Medulla oblongata (tissue), 1 donor: ENCODE measurements around the gene LAMTOR5.
A peak's percentile ranks its signal among the peaks of the same experiment; 100 is the strongest.
"Not testable (repeated sequence)": the region's sequence is repeated elsewhere in the genome, so short reads cannot be mapped to it uniquely, and the experiment has no call there.

Experiments used
- DNase-seq: peaks from one replicate; pipeline ENCODE4 v3.0.0-alpha.2; 2015; ENCODE audit errors: extremely low spot score

LAMTOR5 gene

GRCh38 chr1:110426854-110427253 is 19.4 kb upstream of the LAMTOR5 start:
- no peak for DNase-seq

DNA sequence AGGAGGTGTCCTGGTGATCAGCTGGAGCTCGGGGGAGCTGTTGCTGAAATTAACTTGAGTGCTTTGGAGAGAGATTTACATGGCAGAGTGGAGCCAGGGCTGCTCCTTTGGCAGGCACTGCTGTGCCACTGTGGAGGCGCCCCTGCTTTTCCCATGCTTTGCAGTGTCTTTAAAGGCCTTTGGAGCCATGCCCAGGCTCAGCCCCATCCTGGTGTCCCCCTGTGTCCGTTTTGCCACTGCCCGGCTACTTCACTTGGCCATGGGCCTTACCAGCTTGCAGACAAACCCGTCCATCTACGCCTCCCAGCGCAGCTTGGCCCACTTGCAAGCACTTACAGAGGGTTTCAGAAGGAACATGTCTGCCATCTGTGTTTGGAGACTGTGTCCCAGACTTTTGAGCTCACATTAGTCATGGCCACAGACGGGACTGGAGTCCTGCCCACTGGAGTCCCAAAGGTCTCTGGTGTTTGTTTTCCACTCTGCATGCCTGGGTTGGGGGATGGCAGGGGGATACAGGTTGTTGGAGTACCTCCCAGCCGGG is 18.2 kb upstream of the LAMTOR5 start:
- DNase-seq = peak; percentile 53

DNA sequence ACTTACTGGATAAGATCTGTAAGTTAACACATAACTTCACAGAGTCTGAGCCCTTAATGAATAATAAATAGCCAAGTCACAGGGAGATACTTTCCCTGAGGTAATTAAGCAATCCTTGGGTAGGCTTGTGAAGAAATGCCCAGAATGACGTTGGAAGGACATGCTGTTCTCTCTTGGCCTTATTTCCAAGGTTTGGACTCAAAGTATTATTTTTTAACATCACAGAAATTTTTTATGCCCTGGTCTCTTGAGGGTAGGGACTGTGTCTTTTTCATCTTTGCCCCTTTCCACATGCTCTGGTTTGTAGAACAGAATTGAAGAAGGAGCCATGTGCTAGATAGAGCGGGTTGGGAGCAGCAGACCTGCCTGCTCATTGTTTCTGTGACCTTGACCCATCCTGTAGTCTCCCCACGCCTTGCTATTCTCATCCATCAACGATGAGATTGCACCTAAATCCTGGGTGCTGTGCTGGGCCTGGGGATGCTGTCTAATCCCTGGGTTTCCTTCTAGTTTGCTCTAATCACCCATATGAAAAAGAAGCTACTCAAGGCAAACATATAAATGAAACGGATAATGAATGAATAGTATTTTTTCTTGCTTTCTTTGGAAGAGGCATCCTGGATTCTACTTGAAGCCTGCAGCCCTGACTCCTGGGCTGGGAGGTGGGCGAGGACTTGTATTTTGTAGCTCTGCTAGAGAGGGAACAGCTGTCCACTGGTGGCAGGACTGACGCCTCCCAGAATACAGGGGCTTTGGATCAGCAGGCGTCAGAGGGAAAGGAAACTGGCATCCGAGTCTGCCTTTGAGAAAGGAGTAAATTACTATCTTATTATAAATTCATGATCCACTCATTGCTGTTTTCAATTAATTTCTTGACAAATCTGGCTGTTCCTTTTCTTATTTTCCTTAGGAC is 17.5 kb upstream of the LAMTOR5 start:
- no peak for DNase-seq

DNA sequence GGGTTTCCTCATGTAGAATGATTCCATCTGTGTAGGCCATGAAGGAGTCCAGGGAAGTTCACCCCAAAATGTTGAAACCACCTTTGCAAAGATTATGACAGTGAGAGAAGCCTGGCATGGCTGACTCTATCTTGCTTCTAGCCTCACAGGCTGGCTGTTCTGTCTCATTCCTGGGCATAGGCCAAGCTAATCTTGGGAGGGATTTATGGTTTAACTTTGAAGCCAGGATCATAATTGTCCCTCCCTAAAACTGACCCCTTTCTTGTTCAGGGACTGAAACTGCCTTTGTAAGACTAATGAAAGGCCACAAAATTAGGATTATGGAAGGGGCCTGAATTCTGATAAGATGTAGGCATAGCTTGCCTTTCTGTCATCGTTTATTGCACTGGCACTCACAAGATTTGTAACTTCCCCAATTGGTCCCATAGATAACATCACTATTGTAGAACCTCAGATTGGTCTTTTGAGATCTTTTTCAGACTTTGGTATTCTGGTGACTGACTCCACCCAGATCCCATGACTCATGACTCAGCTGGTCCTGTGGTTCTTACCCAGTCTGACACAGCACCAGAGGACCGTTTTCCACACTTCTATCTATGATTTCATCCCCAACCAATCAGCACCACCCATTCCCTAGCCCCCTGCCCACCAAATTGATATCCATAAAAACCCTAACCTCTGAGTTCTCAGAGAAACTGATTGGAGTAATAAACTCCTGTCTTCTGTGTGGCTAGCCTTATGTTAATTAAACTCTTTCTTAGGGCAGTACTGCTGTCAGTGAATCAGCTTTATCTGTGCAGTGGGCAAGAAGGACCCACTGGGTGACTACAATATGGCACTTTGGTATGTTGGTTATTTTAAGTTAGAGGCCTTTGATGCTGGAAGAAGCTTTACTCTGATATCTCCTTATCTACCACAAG is 13.6 kb upstream of the LAMTOR5 start:
- no peak for DNase-seq

DNA sequence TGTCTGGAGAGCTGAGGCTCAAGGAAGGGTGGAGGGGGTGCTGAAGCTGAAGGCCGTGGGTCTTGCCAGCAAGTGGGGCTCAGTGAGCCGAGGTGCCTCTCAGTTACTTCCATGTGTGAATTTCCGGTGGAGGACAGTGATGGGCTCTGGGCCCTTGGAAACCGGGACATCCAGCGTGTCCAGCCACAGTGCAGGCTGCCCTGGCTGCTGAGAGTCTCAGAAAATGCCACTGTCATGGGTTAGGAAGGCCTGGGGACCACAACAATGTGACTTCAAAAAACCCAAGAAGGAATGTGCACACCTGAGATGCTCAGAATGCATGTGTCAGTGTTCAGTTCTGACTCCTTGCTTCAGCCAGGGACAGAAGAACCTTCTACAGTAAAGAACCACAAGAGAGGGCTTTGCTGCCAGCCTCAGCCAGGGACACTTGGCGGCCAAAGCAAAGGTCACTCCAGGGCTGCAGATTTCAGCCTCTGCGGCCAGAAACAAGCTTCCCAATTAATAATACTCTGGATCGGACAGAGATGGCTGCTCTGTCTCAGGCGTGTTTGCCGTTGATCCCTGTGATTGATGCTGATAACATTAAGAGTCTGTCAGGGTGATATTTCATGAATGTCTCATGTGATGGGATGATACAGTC is 12.6 kb upstream of the LAMTOR5 start:
- no peak for DNase-seq

GRCh38 chr1:110418729-110419128 is 11.2 kb upstream of the LAMTOR5 start:
- no peak for DNase-seq

GRCh38 chr1:110413045-110413444 is 5.6 kb upstream of the LAMTOR5 start:
- not testable (repeated sequence) for DNase-seq

- DNase-seq = peak; percentile 85
Observed at GRCh38 chr1:110412576-110412975, 5.1 kb upstream of the LAMTOR5 start.

DNA sequence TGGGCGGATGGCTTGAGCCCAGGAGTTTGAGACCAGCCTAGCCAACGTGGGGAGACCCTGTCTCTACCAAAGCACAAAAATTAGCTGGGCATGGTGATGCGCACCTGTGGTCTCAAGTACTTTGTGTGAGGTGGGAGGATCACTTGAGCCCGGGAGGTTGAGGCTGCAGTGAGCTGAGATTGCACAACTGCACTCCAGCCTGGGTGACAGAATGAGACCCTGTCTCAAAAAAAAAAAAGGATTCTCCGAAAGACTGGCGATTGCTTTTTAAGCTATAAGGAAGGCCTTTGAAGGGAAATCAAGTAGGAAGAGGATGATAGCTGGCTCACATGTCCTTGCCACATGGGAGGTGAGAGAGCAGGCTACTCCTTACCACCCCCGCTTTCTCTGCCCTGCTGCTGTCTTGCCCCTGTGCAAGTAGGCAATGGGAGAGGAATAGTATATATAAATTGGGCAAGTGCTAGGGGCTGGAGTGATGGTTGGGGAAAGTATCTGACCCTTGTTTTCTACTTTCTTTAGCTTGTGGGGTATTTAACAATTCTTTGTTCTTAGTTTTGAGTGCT is 3.8 kb upstream of the LAMTOR5 start:
- DNase-seq = no peak

- no peak for DNase-seq
Observed at GRCh38 chr1:110409316-110409715, 1.8 kb upstream of the LAMTOR5 start.

GRCh38 chr1:110408488-110408887 is 994 bp upstream of the LAMTOR5 start:
- no peak for DNase-seq

GRCh38 chr1:110406407-110406806 is 1.1 kb downstream of the LAMTOR5 start:
- DNase-seq = not testable (repeated sequence)

- no peak for DNase-seq
Observed at GRCh38 chr1:110404401-110404800, 3.1 kb downstream of the LAMTOR5 start.

DNA sequence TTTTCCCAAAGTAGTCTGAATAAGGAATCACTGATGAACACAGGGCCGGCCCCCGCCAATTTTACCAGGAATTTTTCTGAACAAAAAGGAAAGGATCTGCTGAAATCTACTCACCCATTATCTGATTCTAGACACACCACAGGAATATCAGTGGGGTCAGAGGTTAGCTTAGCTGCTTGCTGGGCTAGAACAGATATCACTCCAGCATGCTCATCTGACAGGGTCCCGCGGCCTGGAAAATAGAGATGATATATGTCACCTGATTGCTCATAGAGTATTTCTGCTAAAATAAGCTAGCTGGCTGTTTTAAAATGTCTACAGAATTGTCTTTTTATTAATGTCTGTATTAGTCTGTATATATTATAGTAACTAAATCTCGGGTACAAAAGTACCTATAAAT is 3.7 kb downstream of the LAMTOR5 start:
- DNase-seq = no peak

DNA sequence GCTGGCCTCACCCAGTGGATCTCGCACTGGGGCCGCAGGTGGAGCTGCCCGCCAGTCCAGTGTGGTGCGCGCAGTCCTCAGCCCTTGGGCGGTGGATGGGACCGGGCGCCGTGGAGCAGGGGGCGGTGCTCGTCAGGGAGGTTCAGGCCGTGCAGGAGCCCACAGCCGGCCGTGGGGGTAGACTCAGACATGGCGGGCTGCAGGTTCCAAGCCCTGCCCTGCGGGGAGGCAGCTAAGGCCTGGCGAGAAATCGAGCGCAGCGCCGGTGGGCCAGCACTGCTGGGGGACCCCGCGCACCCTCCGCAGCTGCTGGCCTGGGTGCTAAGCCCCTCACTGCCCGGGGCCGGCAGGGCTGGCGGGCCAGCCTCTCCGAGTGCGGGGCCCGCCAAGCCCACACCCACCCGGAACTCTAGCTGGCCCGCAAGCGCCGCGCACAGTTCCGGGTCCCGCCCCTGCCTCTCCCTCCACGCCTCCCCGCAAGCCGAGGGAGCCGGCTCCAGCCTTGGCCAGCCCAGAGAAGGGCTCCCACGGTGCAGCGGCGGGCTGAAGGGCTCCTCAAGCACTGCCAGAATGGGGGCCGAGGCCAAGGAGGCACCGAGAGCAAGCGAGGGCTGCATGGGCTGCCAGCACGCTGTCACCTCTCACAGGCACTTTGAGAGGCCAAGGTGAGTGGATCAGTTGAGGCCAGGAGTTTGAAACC is 11.1 kb downstream of the LAMTOR5 start:
- DNase-seq = not testable (repeated sequence)

DNA sequence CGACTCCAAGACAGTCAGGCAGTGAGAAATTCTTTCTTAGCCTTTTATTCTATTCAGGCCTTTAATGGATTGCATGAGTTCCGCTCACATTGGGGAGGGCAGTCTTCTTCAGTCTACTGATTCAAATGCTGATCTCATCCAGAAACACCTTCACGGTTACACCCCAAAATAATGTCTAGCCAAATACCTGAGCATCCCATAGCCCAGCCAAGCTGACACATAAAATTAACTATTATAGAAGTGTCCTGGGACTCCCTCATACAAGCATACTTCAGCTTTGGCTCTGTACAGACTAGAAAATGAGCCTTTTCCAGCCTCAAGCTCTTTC is 13.0 kb downstream of the LAMTOR5 start:
- DNase-seq = no peak

- no peak for DNase-seq
Observed at GRCh38 chr1:110393691-110394492, 13.6 kb downstream of the LAMTOR5 start.

- no peak for DNase-seq
Observed at GRCh38 chr1:110393286-110393685, 14.2 kb downstream of the LAMTOR5 start.

DNA sequence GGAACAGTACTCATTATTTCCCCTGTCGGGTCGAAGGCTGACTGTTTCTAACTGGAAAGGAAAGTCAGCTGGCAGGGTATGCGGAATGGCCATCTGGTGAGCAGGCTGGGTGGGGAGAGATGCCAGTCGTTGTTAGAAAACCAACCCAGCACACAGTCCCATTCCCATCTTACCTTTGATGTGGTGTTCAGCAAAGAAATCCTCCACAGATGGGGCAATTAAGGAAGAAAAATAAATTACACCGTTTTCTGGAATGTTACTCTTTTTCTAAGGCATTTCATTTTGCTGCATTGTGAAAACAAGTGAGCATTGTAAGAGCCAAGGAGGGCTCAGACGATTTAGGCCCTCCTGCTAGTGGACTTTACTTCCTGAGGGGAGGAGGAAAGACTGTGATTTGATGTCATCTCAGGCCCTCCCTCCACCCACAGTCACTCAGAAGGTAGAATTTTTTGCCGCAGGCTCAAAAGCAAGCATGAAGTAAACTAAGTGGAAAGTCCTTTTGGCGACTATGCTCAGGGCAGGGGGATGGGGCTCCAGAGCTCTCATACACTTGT is 16.7 kb downstream of the LAMTOR5 start, which contains the start of gene SLC16A4:
Gene SLC16A4, minus strand, starts transcription at position 335 of the 554 bp plus-strand sequence. CDS start 1,703 bp downstream, outside the sequence.
- peak; percentile 27 for DNase-seq

DNA sequence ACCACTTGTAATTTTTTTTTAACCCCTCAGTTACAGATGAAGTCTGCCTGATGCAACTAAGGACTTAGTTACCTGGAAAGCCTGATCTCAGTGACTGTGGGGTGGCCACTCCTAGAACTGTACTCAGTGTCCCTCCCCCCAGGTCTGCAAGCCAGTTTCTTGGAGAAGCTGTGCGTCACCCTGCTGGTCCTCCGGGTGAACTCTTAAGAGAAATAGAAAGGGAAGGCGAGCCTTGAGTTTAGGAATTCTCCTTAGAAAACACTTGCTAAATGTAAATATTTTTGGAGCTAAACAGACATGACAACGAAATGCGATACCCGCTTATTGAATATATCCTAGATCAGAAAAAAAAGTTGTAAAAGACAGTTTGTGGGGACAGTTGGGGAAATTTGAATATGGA is 17.4 kb downstream of the LAMTOR5 start:
- DNase-seq = peak; percentile 53
